Peyer's patch (tissue), 4 donors: ENCODE measurements around the gene CYP1A1. TPM values are rescaled to one million over a fixed set of nuclear protein-coding genes. Genes with fewer than 3 reads are reported as not detected.

Experiments
- DNase-seq, 3 donors: peaks; one replicate each; pipeline ENCODE4 v3.0.0-alpha.2; 2017 to 2019
- H3K27ac ChIP-seq, 4 donors: fragments of 200-600 bp; sonication (generic); one replicate each; pipeline ENCODE4 v1.5.1; 2016 to 2019
- H3K27me3 ChIP-seq, 2 donors: fragments of 200-600 bp; sonication (generic); one replicate each; pipeline ENCODE4 v1.5.1; 2019
- H3K36me3 ChIP-seq, 3 donors: fragments of 200-600 bp; sonication (generic); one replicate each; pipeline ENCODE4 v1.5.1; 2016 to 2019
- H3K4me1 ChIP-seq, 4 donors: fragments of 200-600 bp; sonication (generic); one replicate each; pipeline ENCODE4 v1.5.1; 2016 to 2019
- H3K4me3 ChIP-seq, 4 donors: fragments of 200-600 bp; sonication (generic); 1 replicate in 3 of 4; 2 replicates in 1 of 4; pipeline ENCODE4 v1.5.1; 2016 to 2019; ENCODE audit warnings: mild to moderate bottlenecking in 1 of 4
- H3K9me3 ChIP-seq, 4 donors: fragments of 200-600 bp; sonication (generic); one replicate each; pipeline ENCODE4 v1.5.1; 2016 to 2019; ENCODE audit warnings: mild to moderate bottlenecking in 1 of 4
- CTCF ChIP-seq, 6 experiments: fragments of 450-650 bp in 4 of 6; fragments of 200-600 bp in 2 of 6; sonication (generic) in 1 of 6; IDR thresholded peaks; one replicate each; pipeline ENCODE4 v1.5.1; 2017 to 2019; ENCODE audit warnings: antibody characterized with exemption in 6 of 6, mild to moderate bottlenecking in 3 of 6, moderate library complexity in 1 of 6
- POLR2A ChIP-seq, 2 donors: fragments of 450-650 bp; IDR thresholded peaks; one replicate each; pipeline ENCODE4 v1.5.1; 2017; ENCODE audit warnings: antibody characterized with exemption in 2 of 2, mild to moderate bottlenecking in 2 of 2, moderate library complexity in 2 of 2
- total RNA-seq, 4 donors: library from RNA; depleted of rRNA; stranded (reverse); fragments of >200 nt; gene quantifications; one replicate each; pipeline ENCODE4 v1.1.0, GENCODE V29; 2016

Gene CYP1A1
- total RNA-seq, 4 donors from 2014 or later: 0.70 to 3.3 TPM; not detected in 2

- peak; percentile 18 to 64 (median 61) for DNase-seq
- Histone ChIP-seq H3K36me3 (no peaks in the 10 kb centered on the region), H3K4me1 (peaks cover 0 to 15% (median 11%) of the 10 kb centered on the region in 4 donors), H3K27ac (peak overlapping the region in 1 of 4 donors; percentile 25), H3K4me3 (peak overlapping the region; percentile 41 to 63 (median 61)), H3K9me3 (peaks cover 0 to 3% (median 0%) of the 10 kb centered on the region in 4 donors), H3K27me3 (no peaks in the 10 kb centered on the region)
- TF ChIP-seq CTCF (IDR thresholded peaks at IDR 0.05) (no peak), POLR2A (IDR thresholded peaks at IDR 0.05) (no peak)
These were observed 781 bp upstream of the CYP1A1 start for GRCh38 chr15:74725845-74726773.

- Histone ChIP-seq H3K9me3 (peaks cover 0 to 3% (median 0%) of the 10 kb centered on the region in 4 donors), H3K4me1 (peaks cover 0 to 15% (median 11%) of the 10 kb centered on the region in 4 donors), H3K27me3 (no peaks in the 10 kb centered on the region), H3K27ac (no peak overlapping the region), H3K36me3 (no peaks in the 10 kb centered on the region), H3K4me3 (no peak overlapping the region)
- TF ChIP-seq POLR2A (IDR thresholded peaks at IDR 0.05) (no peak), CTCF (IDR thresholded peaks at IDR 0.05) (no peak)
- DNase-seq: no peak
These were observed 631 bp downstream of the CYP1A1 start for GRCh38 chr15:74724570-74725224.

GRCh38 chr15:74723754-74724334 is 1.5 kb downstream of the CYP1A1 start:
- peaks cover 0 to 15% (median 11%) of the 10 kb centered on the region in 4 donors for H3K4me1 ChIP-seq
- no peak overlapping the region for H3K27ac ChIP-seq
- DNase-seq: no peak
- no peak overlapping the region for H3K4me3 ChIP-seq
- peaks cover 0 to 3% (median 0%) of the 10 kb centered on the region in 4 donors for H3K9me3 ChIP-seq
- H3K27me3 ChIP-seq: no peaks in the 10 kb centered on the region
- H3K36me3 ChIP-seq: no peaks in the 10 kb centered on the region
- no peak for TF ChIP-seq POLR2A (IDR thresholded peaks at IDR 0.05)
- TF ChIP-seq CTCF (IDR thresholded peaks at IDR 0.05): no peak

GRCh38 chr15:74723187-74723586 is 2.1 kb downstream of the CYP1A1 start:
- H3K36me3 ChIP-seq: no peaks in the 10 kb centered on the region
- no peak overlapping the region for H3K27ac ChIP-seq
- H3K9me3 ChIP-seq: peaks cover 0 to 3% (median 0%) of the 10 kb centered on the region in 4 donors
- no peak overlapping the region for H3K4me3 ChIP-seq
- peaks cover 0 to 15% (median 11%) of the 10 kb centered on the region in 4 donors for H3K4me1 ChIP-seq
- DNase-seq: no peak
- TF ChIP-seq CTCF (IDR thresholded peaks at IDR 0.05) (no peak), POLR2A (IDR thresholded peaks at IDR 0.05) (no peak)
- no peaks in the 10 kb centered on the region for H3K27me3 ChIP-seq

- H3K9me3 ChIP-seq: peaks cover 0 to 3% (median 0%) of the 10 kb centered on the region in 4 donors
- DNase-seq: no peak
- H3K4me1 ChIP-seq: peaks cover 0 to 15% (median 11%) of the 10 kb centered on the region in 4 donors
- H3K27me3 ChIP-seq: no peaks in the 10 kb centered on the region
- no peak overlapping the region for H3K27ac ChIP-seq
- H3K4me3 ChIP-seq: no peak overlapping the region
- H3K36me3 ChIP-seq: no peaks in the 10 kb centered on the region
- no peak for TF ChIP-seq CTCF (IDR thresholded peaks at IDR 0.05)
- TF ChIP-seq POLR2A (IDR thresholded peaks at IDR 0.05): no peak
These were observed 2.7 kb downstream of the CYP1A1 start for GRCh38 chr15:74722591-74722990.
